ENCODE data around the gene SPATA1. TPM values are rescaled to one million over a fixed set of nuclear protein-coding genes. Genes with fewer than 3 reads are reported as not detected.
A peak's percentile ranks its signal among the peaks of the same experiment; 100 is the strongest.

SPATA1 gene
- total and polyA plus RNA-seq, 2 of the 4 experiments (the other 2 are of a cell fraction): under 0.01 to 0.56 TPM

DNA sequence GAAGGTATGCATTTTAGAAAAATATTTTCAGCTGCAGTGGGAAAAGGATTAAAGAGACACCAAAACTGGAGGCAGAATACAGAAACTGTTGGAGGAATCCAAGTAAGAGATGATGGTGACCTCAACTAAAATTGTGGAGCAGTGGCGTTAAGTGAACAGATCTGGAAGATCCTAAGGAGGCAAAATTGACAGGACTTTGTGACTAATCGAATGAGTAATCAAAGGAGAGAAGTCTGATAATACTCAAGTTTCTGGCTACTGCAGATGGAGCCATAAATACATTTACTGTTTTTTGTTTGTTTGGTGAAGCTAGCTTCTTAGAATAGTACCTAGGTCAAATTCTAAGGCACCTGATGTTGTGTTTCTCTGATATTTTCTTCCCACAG is 65.0 kb downstream of the SPATA1 start:
- no peak overlapping the region for H3K18ac ChIP-seq (ENCODE audit: low read depth, low read length)
- H3K36me3 ChIP-seq (ENCODE audit: control insufficient read depth, insufficient read depth, low read length): peaks cover 7% of the 10 kb centered on the region
- ChIA-PET POLR2A (ENCODE audit: unreplicated experiment) (no interaction called here), CTCF (no interaction called here)
- no peak for TF ChIP-seq MXI1 (IDR thresholded peaks at IDR 0.05; ENCODE audit: borderline replicate concordance, low read depth, low read length)
- TF ChIP-seq CEBPB (IDR thresholded peaks at IDR 0.05; ENCODE audit: low read depth, low read length): no peak
- TF ChIP-seq SMC3 (IDR thresholded peaks at IDR 0.05; ENCODE audit: low read depth, low read length): no peak
- TF ChIP-seq, protein P1, sequence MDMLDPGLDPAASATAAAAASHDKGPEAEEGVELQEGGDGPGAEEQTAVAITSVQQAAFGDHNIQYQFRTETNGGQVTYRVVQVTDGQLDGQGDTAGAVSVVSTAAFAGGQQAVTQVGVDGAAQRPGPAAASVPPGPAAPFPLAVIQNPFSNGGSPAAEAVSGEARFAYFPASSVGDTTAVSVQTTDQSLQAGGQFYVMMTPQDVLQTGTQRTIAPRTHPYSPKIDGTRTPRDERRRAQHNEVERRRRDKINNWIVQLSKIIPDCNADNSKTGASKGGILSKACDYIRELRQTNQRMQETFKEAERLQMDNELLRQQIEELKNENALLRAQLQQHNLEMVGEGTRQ (IDR thresholded peaks at IDR 0.05; ENCODE audit: low read depth, low read length): no peak
- no peak for TF ChIP-seq MAZ (IDR thresholded peaks at IDR 0.05; ENCODE audit: borderline replicate concordance, low read depth, low read length)
- TF ChIP-seq, protein P2, sequence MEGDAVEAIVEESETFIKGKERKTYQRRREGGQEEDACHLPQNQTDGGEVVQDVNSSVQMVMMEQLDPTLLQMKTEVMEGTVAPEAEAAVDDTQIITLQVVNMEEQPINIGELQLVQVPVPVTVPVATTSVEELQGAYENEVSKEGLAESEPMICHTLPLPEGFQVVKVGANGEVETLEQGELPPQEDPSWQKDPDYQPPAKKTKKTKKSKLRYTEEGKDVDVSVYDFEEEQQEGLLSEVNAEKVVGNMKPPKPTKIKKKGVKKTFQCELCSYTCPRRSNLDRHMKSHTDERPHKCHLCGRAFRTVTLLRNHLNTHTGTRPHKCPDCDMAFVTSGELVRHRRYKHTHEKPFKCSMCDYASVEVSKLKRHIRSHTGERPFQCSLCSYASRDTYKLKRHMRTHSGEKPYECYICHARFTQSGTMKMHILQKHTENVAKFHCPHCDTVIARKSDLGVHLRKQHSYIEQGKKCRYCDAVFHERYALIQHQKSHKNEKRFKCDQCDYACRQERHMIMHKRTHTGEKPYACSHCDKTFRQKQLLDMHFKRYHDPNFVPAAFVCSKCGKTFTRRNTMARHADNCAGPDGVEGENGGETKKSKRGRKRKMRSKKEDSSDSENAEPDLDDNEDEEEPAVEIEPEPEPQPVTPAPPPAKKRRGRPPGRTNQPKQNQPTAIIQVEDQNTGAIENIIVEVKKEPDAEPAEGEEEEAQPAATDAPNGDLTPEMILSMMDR (conservative IDR thresholded peaks at IDR 0.05; ENCODE audit: low read depth, low read length): no peak
- TF ChIP-seq, protein P3, sequence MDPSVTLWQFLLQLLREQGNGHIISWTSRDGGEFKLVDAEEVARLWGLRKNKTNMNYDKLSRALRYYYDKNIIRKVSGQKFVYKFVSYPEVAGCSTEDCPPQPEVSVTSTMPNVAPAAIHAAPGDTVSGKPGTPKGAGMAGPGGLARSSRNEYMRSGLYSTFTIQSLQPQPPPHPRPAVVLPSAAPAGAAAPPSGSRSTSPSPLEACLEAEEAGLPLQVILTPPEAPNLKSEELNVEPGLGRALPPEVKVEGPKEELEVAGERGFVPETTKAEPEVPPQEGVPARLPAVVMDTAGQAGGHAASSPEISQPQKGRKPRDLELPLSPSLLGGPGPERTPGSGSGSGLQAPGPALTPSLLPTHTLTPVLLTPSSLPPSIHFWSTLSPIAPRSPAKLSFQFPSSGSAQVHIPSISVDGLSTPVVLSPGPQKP (IDR thresholded peaks at IDR 0.05; ENCODE audit: borderline replicate concordance, low read depth, low read length): no peak
- TF ChIP-seq RFX5 (IDR thresholded peaks at IDR 0.05; ENCODE audit: low read depth, low read length): no peak
- TF ChIP-seq MAFK (IDR thresholded peaks at IDR 0.05; ENCODE audit: low read depth, low read length): no peak
- H4K91ac ChIP-seq (ENCODE audit: insufficient read depth, low read depth, low read length): no peak overlapping the region
- ATAC-seq (ENCODE audit: low read depth) (no peak), DNase-seq (peak; percentile 51)
- H2AK5ac ChIP-seq (ENCODE audit: low read depth, low read length): no peak overlapping the region
- in situ Hi-C loops (cut with MboI; ENCODE audit: low sequenced_read_pairs): no loop called here
- no peak overlapping the region for H3K4me3 ChIP-seq (ENCODE audit: insufficient read depth, low read depth, low read length)
- no peak overlapping the region for H3K14ac ChIP-seq (replicated peaks; ENCODE audit: low read depth, low read length)
- H3K27me3 ChIP-seq (ENCODE audit: control insufficient read depth, insufficient read depth, low read length): no peaks in the 10 kb centered on the region
- no peaks in the 10 kb centered on the region for H4K20me1 ChIP-seq (ENCODE audit: insufficient read depth, low read length)
- no peak overlapping the region for H2BK5ac ChIP-seq (ENCODE audit: low read depth, low read length, poor library complexity, severe bottlenecking)
- H3K56ac ChIP-seq (ENCODE audit: extremely low read depth, insufficient read depth, low read length): no peak overlapping the region
- H3K9me3 ChIP-seq (ENCODE audit: control insufficient read depth, insufficient read depth, low read length): no peaks in the 10 kb centered on the region
- no peak overlapping the region for H2AFZ ChIP-seq (replicated peaks; ENCODE audit: low read length, poor library complexity)
- H3K4ac ChIP-seq (ENCODE audit: low read depth, low read length): no peak overlapping the region
- H3K27ac ChIP-seq (ENCODE audit: insufficient read depth, low read length): no peak overlapping the region
- no peak overlapping the region for H4K5ac ChIP-seq (ENCODE audit: low read depth, low read length)
- H3K79me1 ChIP-seq (ENCODE audit: low read depth in 1 of 2, low read length in 2 of 2): peaks cover 33 to 34% of the 10 kb centered on the region in 2 experiments
- H2BK20ac ChIP-seq (ENCODE audit: low read depth, low read length): no peak overlapping the region
- H3K4me2 ChIP-seq (ENCODE audit: low read depth, low read length): no peak overlapping the region
- intact Hi-C loops (cut with micrococcal nuclease): loop anchor here (5.0 kb wide), 1 partner anchor 181 kb away; no protein-coding TSS in a partner anchor
- no peak overlapping the region for H2AK9ac ChIP-seq (replicated peaks; ENCODE audit: low read depth, low read length, poor library complexity)
- H3K4me1 ChIP-seq (ENCODE audit: control insufficient read depth, insufficient read depth, low read length): peaks cover 2% of the 10 kb centered on the region; the same call in 1 of the 2 replicates
- BruUV-seq (replicated peaks): no TSS peak
- no peak overlapping the region for H2BK15ac ChIP-seq (ENCODE audit: low read depth, low read length)
- H3K9ac ChIP-seq (ENCODE audit: low read depth, low read length): no peak overlapping the region
- H4K8ac ChIP-seq (ENCODE audit: low read depth in 2 of 2, low read length in 2 of 2): no peak overlapping the region
- dilution Hi-C loops (cut with HindIII; ENCODE audit: low sequenced_read_pairs, unreplicated experiment): no loop called here
- WGBS, 2 experiments (ENCODE audit: extremely low coverage in 2 of 2, insufficient read length in 1 of 2): 83% methylated on average over 1 of the region's 2 CpGs; no CpG with 5 or more reads in 1 of the 2 experiments
- H2BK120ac ChIP-seq (ENCODE audit: low read depth, low read length): no peak overlapping the region
- H3K23ac ChIP-seq (ENCODE audit: low read depth, low read length): no peak overlapping the region
- peaks cover 3% of the 10 kb centered on the region for H3K9me1 ChIP-seq (ENCODE audit: insufficient read depth, low read length)
